A549 (cell line): ENCODE results near the gene MAP4K4. TPM values are rescaled to one million over a fixed set of nuclear protein-coding genes. Genes with fewer than 3 reads are reported as not detected.

Source experiments
- ATAC-seq, 2 experiments: fragments of 200-7000 bp in 1 of 2; fragments of >200 bp in 1 of 2; cut with Nextera tagmentation in 1 of 2; cut with Tn5 transposase in 1 of 2; 3 replicates each; pipeline versions ENCODE4 v1.8.0 to v1.9.1; 2018 to 2020; ENCODE audit warnings: mild to moderate bottlenecking in 1 of 2, moderate library complexity in 1 of 2
- CTCF ChIA-PET: fragments of 300-600 bp; sonication (Branson Sonifier 250); formaldehyde crosslinking; extraction: SDS; loops from one replicate; lab custom pipeline; 2021; ENCODE audit warnings: antibody characterized with exemption, inconsistent platforms; lab: Yijun Ruan, JAX
- POLR2A ChIA-PET: fragments of 350-600 bp; formaldehyde crosslinking; extraction: SDS; loops from one replicate; lab custom pipeline; 2021; ENCODE audit warnings: antibody characterized with exemption, inconsistent platforms; lab: Yijun Ruan, JAX
- DNase-seq, 2 experiments: peaks; one replicate each; pipeline versions ENCODE4 v3.0.0 to v3.0.0-alpha.2; 2011 to 2016; ENCODE audit warnings: low read depth in 1 of 2, low spot score in 1 of 2
- FAIRE-seq: peaks from 2 replicates; lab custom pipeline; 2011; peaks lifted over from hg19 to GRCh38; lab: Jason Lieb, UNC
- H3K27ac ChIP-seq, 2 experiments: fragments of >200 bp; sonication (Bioruptor Twin); formaldehyde crosslinking; 3 replicates each; pipeline ENCODE4 v1.5.1; 2016 to 2017
- H3K4me1 ChIP-seq: fragments of >200 bp; sonication (Bioruptor Twin); formaldehyde crosslinking; 3 replicates; pipeline ENCODE4 v1.6.1; 2016
- H3K4me2 ChIP-seq: fragments of >200 bp; sonication (Bioruptor Twin); formaldehyde crosslinking; 3 replicates; pipeline ENCODE4 v1.6.1; 2016
- H3K4me3 ChIP-seq: fragments of >200 bp; sonication (Bioruptor Twin); formaldehyde crosslinking; 3 replicates; pipeline ENCODE4 v1.5.1; 2016
- H3K9me3 ChIP-seq: fragments of >200 bp; sonication (Bioruptor Twin); formaldehyde crosslinking; 3 replicates; pipeline ENCODE4 v1.6.1; 2016
- BCL3 ChIP-seq: fragments of >200 bp; sonication (Bioruptor Twin); formaldehyde crosslinking; IDR thresholded peaks from 3 replicates; pipeline ENCODE4 v1.6.1; 2016
- CEBPB ChIP-seq, 2 experiments: fragments of >200 bp in 1 of 2; sonication (Bioruptor Twin) in 1 of 2; formaldehyde crosslinking in 1 of 2; IDR thresholded peaks; 2 replicates each; pipeline ENCODE4 v1.6.1; 2012 to 2016
- CHD2 ChIP-seq: fragments of 150-350 bp; IDR thresholded peaks from 2 replicates; pipeline ENCODE4 v1.6.1; 2014; ENCODE audit warnings: low read length; ENCODE audit not compliant: partially characterized antibody
- FOSB ChIP-seq: fragments of 250-450 bp; sonication (Bioruptor Pico); IDR thresholded peaks from 2 replicates; pipeline ENCODE4 v1.5.0; 2020; ENCODE audit warnings: mild to moderate bottlenecking, moderate library complexity
- GATA3 ChIP-seq: IDR thresholded peaks from 2 replicates; pipeline ENCODE4 v1.6.1; 2012; ENCODE audit warnings: borderline replicate concordance
- HEYL ChIP-seq: fragments of 250-450 bp; sonication (Bioruptor Pico); IDR thresholded peaks from 2 replicates; pipeline ENCODE4 v1.8.0; 2021; ENCODE audit warnings: mild to moderate bottlenecking, moderate library complexity
- HMGXB4 ChIP-seq: fragments of 250-450 bp; sonication (Bioruptor Pico); IDR thresholded peaks from 2 replicates; pipeline ENCODE4 v1.5.0; 2021; ENCODE audit warnings: mild to moderate bottlenecking, moderate library complexity, borderline replicate concordance
- HOXA7 ChIP-seq: fragments of 250-450 bp; sonication (Bioruptor Pico); IDR thresholded peaks from 2 replicates; pipeline ENCODE4 v1.5.0; 2020; ENCODE audit warnings: mild to moderate bottlenecking, moderate library complexity
- KDM1A ChIP-seq: fragments of 200-600 bp; sonication (generic); IDR thresholded peaks from 2 replicates; pipeline ENCODE4 v1.6.1; 2016; ENCODE audit warnings: low read depth, mild to moderate bottlenecking
- KDM5A ChIP-seq: fragments of 200-600 bp; sonication (generic); IDR thresholded peaks from 2 replicates; pipeline ENCODE4 v1.6.1; 2016; ENCODE audit warnings: antibody characterized with exemption, mild to moderate bottlenecking
- MAZ ChIP-seq: fragments of 150-350 bp; IDR thresholded peaks from 2 replicates; pipeline ENCODE4 v1.6.1; 2014; ENCODE audit warnings: antibody characterized with exemption, low read depth, low read length, borderline replicate concordance
- RARB ChIP-seq: fragments of 250-450 bp; sonication (Bioruptor Pico); IDR thresholded peaks from 2 replicates; pipeline ENCODE4 v1.8.0; 2021; ENCODE audit warnings: mild to moderate bottlenecking, moderate library complexity
- RNF2 ChIP-seq: fragments of 200-600 bp; sonication (generic); IDR thresholded peaks from 2 replicates; pipeline ENCODE4 v1.6.1; 2016; ENCODE audit warnings: low read depth, mild to moderate bottlenecking, antibody characterized with exemption, moderate library complexity, borderline replicate concordance
- SREBF2 ChIP-seq: fragments of 450-650 bp; IDR thresholded peaks from 2 replicates; pipeline ENCODE4 v1.6.1; 2014; ENCODE audit warnings: mild to moderate bottlenecking, moderate library complexity
- USF2 ChIP-seq: fragments of 450-650 bp; IDR thresholded peaks from 2 replicates; pipeline ENCODE4 v1.6.1; 2014; ENCODE audit warnings: antibody characterized with exemption
- WGBS: methylation state at CpG from one replicate; pipeline ENCODE4 v1.1.6; 2017; ENCODE audit errors: missing lambda C conversion rate; 5-methylcytosine and 5-hydroxymethylcytosine counted together
- polyA plus RNA-seq, 4 experiments: library from polyadenylated mRNA; depleted of rRNA in 3 of 4; stranded (reverse); fragments of >200 nt; fragmentation: RNase III in 1 of 4; extraction: RNeasy Plus Mini Kit Qiagen cat#74134 plus additional on column Dnase treatment in 1 of 4; gene quantifications; 2 replicates in 3 of 4; 3 replicates in 1 of 4; pipeline ENCODE4 v1.2.3, GENCODE V29; 2011 to 2017
- TF ChIP-seq, protein P1 (sequence below): IDR thresholded peaks from 2 replicates; pipeline ENCODE4 v1.6.1; 2012
- TF ChIP-seq, protein P2 (sequence below): fragments of 200-600 bp; sonication (generic); IDR thresholded peaks from 2 replicates; pipeline ENCODE4 v1.6.1; 2016; ENCODE audit warnings: antibody characterized with exemption, mild to moderate bottlenecking, moderate library complexity
- TF ChIP-seq, protein P3 (sequence below): fragments of >200 bp; sonication (Bioruptor Twin); formaldehyde crosslinking; IDR thresholded peaks from 3 replicates; pipeline ENCODE4 v1.5.1; 2016

Gene MAP4K4
- polyA plus RNA-seq, 2 of the 4 experiments (the other 2 are of a cell fraction): 61.9 to 82.2 TPM

DNA sequence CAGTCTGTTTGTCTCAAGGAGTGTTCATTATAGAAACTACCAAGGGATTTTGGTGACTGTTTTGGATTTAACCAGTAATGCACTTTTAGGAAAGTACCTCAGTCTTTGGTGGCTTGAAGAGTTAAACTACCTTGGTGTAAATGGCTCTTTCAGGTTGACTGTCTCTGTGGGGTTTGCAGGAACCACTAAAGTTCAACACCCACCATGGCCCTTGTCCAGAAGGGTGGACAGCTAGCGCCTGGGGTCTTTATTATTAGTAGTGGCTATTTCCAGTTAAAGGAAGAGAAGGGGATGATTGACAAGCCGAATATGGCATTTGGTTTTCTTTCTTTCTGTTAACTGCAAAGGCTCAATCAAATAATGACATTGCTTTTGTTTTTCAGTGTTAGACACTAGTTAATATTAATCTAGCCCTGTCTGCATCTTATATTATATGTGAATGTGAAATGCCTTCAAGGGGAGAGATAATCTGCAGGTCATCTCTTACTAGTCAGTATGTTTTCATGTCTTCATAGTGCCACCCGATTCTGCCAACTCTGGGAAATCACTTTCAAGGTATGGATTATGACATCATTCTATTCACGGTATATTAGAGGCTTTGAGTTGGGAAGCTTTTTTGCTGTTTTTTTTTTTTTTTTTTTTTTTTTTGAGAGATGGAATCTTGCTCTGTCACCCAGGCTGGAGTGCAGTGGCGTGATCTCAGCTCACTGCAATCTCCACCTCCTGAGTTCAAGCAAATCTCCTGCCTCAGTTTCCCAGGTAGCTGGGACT lies 56.4 kb downstream of the MAP4K4 start:
- H3K27ac ChIP-seq: peak overlapping the region; percentile 40 to 58; a peak in 5 of 6 replicates
- H3K4me2 ChIP-seq: peak overlapping the region; percentile 56
- POLR2A ChIA-PET: no interaction called here
- DNase-seq (no peak), FAIRE-seq (no peak), ATAC-seq (no peak)
- TF ChIP-seq HEYL (CRISPR knock-in tag): no peak
- TF ChIP-seq BCL3: no peak
- no peak for TF ChIP-seq KDM1A
- TF ChIP-seq CEBPB (IDR thresholded peaks at IDR 0.05): no peak
- TF ChIP-seq CHD2: no peak
- TF ChIP-seq, protein P1, sequence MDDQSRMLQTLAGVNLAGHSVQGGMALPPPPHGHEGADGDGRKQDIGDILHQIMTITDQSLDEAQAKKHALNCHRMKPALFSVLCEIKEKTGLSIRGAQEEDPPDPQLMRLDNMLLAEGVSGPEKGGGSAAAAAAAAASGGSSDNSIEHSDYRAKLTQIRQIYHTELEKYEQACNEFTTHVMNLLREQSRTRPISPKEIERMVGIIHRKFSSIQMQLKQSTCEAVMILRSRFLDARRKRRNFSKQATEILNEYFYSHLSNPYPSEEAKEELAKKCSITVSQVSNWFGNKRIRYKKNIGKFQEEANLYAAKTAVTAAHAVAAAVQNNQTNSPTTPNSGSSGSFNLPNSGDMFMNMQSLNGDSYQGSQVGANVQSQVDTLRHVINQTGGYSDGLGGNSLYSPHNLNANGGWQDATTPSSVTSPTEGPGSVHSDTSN: no peak
- TF ChIP-seq, protein P2, sequence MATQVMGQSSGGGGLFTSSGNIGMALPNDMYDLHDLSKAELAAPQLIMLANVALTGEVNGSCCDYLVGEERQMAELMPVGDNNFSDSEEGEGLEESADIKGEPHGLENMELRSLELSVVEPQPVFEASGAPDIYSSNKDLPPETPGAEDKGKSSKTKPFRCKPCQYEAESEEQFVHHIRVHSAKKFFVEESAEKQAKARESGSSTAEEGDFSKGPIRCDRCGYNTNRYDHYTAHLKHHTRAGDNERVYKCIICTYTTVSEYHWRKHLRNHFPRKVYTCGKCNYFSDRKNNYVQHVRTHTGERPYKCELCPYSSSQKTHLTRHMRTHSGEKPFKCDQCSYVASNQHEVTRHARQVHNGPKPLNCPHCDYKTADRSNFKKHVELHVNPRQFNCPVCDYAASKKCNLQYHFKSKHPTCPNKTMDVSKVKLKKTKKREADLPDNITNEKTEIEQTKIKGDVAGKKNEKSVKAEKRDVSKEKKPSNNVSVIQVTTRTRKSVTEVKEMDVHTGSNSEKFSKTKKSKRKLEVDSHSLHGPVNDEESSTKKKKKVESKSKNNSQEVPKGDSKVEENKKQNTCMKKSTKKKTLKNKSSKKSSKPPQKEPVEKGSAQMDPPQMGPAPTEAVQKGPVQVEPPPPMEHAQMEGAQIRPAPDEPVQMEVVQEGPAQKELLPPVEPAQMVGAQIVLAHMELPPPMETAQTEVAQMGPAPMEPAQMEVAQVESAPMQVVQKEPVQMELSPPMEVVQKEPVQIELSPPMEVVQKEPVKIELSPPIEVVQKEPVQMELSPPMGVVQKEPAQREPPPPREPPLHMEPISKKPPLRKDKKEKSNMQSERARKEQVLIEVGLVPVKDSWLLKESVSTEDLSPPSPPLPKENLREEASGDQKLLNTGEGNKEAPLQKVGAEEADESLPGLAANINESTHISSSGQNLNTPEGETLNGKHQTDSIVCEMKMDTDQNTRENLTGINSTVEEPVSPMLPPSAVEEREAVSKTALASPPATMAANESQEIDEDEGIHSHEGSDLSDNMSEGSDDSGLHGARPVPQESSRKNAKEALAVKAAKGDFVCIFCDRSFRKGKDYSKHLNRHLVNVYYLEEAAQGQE: no peak
- TF ChIP-seq MAZ: no peak
- no peak for TF ChIP-seq FOSB (CRISPR knock-in tag)
- TF ChIP-seq GATA3: no peak
- no peak for TF ChIP-seq SREBF2
- no peak for TF ChIP-seq RNF2
- TF ChIP-seq USF2: no peak
- TF ChIP-seq, protein P3, sequence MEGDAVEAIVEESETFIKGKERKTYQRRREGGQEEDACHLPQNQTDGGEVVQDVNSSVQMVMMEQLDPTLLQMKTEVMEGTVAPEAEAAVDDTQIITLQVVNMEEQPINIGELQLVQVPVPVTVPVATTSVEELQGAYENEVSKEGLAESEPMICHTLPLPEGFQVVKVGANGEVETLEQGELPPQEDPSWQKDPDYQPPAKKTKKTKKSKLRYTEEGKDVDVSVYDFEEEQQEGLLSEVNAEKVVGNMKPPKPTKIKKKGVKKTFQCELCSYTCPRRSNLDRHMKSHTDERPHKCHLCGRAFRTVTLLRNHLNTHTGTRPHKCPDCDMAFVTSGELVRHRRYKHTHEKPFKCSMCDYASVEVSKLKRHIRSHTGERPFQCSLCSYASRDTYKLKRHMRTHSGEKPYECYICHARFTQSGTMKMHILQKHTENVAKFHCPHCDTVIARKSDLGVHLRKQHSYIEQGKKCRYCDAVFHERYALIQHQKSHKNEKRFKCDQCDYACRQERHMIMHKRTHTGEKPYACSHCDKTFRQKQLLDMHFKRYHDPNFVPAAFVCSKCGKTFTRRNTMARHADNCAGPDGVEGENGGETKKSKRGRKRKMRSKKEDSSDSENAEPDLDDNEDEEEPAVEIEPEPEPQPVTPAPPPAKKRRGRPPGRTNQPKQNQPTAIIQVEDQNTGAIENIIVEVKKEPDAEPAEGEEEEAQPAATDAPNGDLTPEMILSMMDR: no peak
- no peak for TF ChIP-seq RARB
- no peak for TF ChIP-seq HMGXB4 (CRISPR knock-in tag)
- TF ChIP-seq KDM5A: no peak
- no peak for TF ChIP-seq HOXA7 (CRISPR knock-in tag)
- no peak overlapping the region for H3K4me3 ChIP-seq
- CTCF ChIA-PET: interaction anchor here (0.6 to 3.2 kb wide), 5 partner anchors 8 to 367 kb away, joined by 4 to 8 read pairs (median 4); no protein-coding TSS in a partner anchor
- 56% methylated on average over 5 of the region's 5 CpGs for WGBS
- no peaks in the 10 kb centered on the region for H3K9me3 ChIP-seq
- peaks cover 65% of the 10 kb centered on the region for H3K4me1 ChIP-seq
